Kidney (tissue), 14 donors: ENCODE measurements around the gene NAP1L5. TPM values are rescaled to one million over a fixed set of nuclear protein-coding genes. Genes with fewer than 3 reads are reported as not detected.

Experiments used
- DNase-seq, 5 donors: peaks; one replicate each; pipeline ENCODE4 v3.0.0-alpha.2; 2013 to 2020
- FAIRE-seq: peaks from 2 replicates; lab custom pipeline; 2012; peaks lifted over from hg19 to GRCh38; lab: Jason Lieb, UNC
- H3K27ac ChIP-seq, 2 donors: one replicate each; pipeline ENCODE4 v1.7.0; 2013; ENCODE audit warnings: low read depth in 2 of 2, low read length in 2 of 2, inconsistent platforms in 1 of 2
- H3K27me3 ChIP-seq: one replicate; pipeline ENCODE4 v1.7.1; 2013; ENCODE audit warnings: low read length, inconsistent platforms; ENCODE audit not compliant: control insufficient read depth, insufficient read depth
- H3K36me3 ChIP-seq, 3 donors: one replicate each; pipeline versions ENCODE4 v1.7.0 to v1.7.1; 2013; ENCODE audit warnings: low read length in 3 of 3, control low read depth in 1 of 3, inconsistent platforms in 1 of 3; ENCODE audit not compliant: insufficient read depth in 3 of 3, control insufficient read depth in 2 of 3
- H3K4me1 ChIP-seq, 3 donors: one replicate each; pipeline versions ENCODE4 v1.7.0 to v1.7.1; 2013; ENCODE audit warnings: low read length in 3 of 3, inconsistent platforms in 1 of 3, low read depth in 1 of 3; ENCODE audit not compliant: control insufficient read depth in 2 of 3, insufficient read depth in 2 of 3
- H3K4me3 ChIP-seq, 3 donors: one replicate each; pipeline versions ENCODE4 v1.7.0 to v1.8.1; 2013; ENCODE audit warnings: low read length in 3 of 3, control low read depth in 1 of 3, inconsistent platforms in 1 of 3
- H3K9ac ChIP-seq, 3 donors: one replicate each; pipeline versions ENCODE4 v1.7.0 to v1.7.1; 2013; ENCODE audit warnings: low read length in 3 of 3, control low read depth in 1 of 3, inconsistent platforms in 1 of 3
- H3K9me3 ChIP-seq, 3 donors: one replicate each; pipeline versions ENCODE4 v1.7.0 to v1.7.1; 2013; ENCODE audit warnings: low read length in 3 of 3, control low read depth in 1 of 3, inconsistent platforms in 1 of 3; ENCODE audit not compliant: control insufficient read depth in 2 of 3, insufficient read depth in 1 of 3
- CTCF ChIP-seq: IDR thresholded peaks from 3 replicates; pipeline ENCODE4 v1.5.1; 2012; ENCODE audit warnings: mild to moderate bottlenecking, moderate library complexity, borderline replicate concordance; ENCODE audit not compliant: insufficient read depth; ENCODE audit errors: extremely low read depth
- intact Hi-C: fragments of 100-400 bp; cut with DNase I; formaldehyde crosslinking; loops from one replicate; pipeline ENCODE4 v1.11.1; 2022
- polyA plus RNA-seq: library from polyadenylated mRNA; stranded (reverse); fragments of 350-450 nt; fragmentation: Illumina TruSeq; extraction: RNeasy Lipid Tissue Mini Kit (QIAGEN cat#74804); gene quantifications from one replicate; pipeline ENCODE4 v1.2.3, GENCODE V29; 2014; ENCODE audit warnings: low read depth, low replicate concordance; ENCODE audit not compliant: insufficient read depth
- total RNA-seq: library from RNA; stranded (reverse); fragmentation: NEBNext Ultra II Directional; extraction: Animal tissue kit (Norgen Biotek cat#: 25700); gene quantifications from one replicate; pipeline ENCODE4 v1.2.1, GENCODE V29; 2021
- donor health status: control.
- donor health status: control.
- donor health status: control.
- donor health status: control.
- donor health status: control.
- donor health status: DM: yes; HTN: yes; CAD: no.
- donor health status: Normal renal cell carcinoma (clear cell type).

NAP1L5 gene
- total and polyA plus RNA-seq, 2 donors from 2014 or later: 5.9 to 12.4 TPM

- no peaks in the 10 kb centered on the region for H3K27me3 ChIP-seq
- H3K9me3 ChIP-seq: no peaks in the 10 kb centered on the region
- TF ChIP-seq CTCF: no peak
- intact Hi-C loops: no loop called here
- H3K4me1 ChIP-seq: peaks cover 0 to 20% (median 15%) of the 10 kb centered on the region in 3 donors
- DNase-seq (no peak), FAIRE-seq (no peak)
- no peak overlapping the region for H3K9ac ChIP-seq
- H3K27ac ChIP-seq: no peak overlapping the region
- H3K4me3 ChIP-seq: no peak overlapping the region
- peaks cover 4 to 23% (median 4%) of the 10 kb centered on the region in 3 donors for H3K36me3 ChIP-seq
These were observed 36.8 kb upstream of the NAP1L5 start for GRCh38 chr4:88734403-88734949.

- H3K4me3 ChIP-seq: no peak overlapping the region
- FAIRE-seq: peak; percentile 13
- no peak for TF ChIP-seq CTCF
These were observed 35.2 kb upstream of the NAP1L5 start for GRCh38 chr4:88732714-88733368.

GRCh38 chr4:88731381-88731780, 33.8 kb upstream of the NAP1L5 start:
- no peak overlapping the region for H3K4me3 ChIP-seq
- H3K27me3 ChIP-seq: no peaks in the 10 kb centered on the region
- peaks cover 0 to 8% (median 0%) of the 10 kb centered on the region in 3 donors for H3K4me1 ChIP-seq
- FAIRE-seq: no peak
- H3K9ac ChIP-seq: no peak overlapping the region
- no peaks in the 10 kb centered on the region for H3K9me3 ChIP-seq
- H3K27ac ChIP-seq: no peak overlapping the region
- no peak for TF ChIP-seq CTCF
- intact Hi-C loops: no loop called here
- DNase-seq: no peak
- peaks cover 6 to 38% (median 25%) of the 10 kb centered on the region in 3 donors for H3K36me3 ChIP-seq

More at GRCh38 chr4:88732714-88733368, 35.2 kb upstream of the NAP1L5 start:
- Histone ChIP-seq H3K27ac (no peak overlapping the region), H3K4me1 (peaks cover 0 to 9% (median 5%) of the 10 kb centered on the region in 3 donors), H3K9ac (no peak overlapping the region), H3K9me3 (no peaks in the 10 kb centered on the region), H3K27me3 (no peaks in the 10 kb centered on the region), H3K36me3 (peaks cover 4 to 29% (median 14%) of the 10 kb centered on the region in 3 donors)
- intact Hi-C loops: no loop called here
- DNase-seq: no peak
